NT2/D1 (cell line): ENCODE data around the gene RAB11A.

Source experiments
- SUZ12 ChIP-seq: IDR thresholded peaks from 2 replicates; pipeline ENCODE4 v1.6.1; 2011; ENCODE audit not compliant: insufficient read length, insufficient read depth; ENCODE audit errors: extremely low read depth
- YY1 ChIP-seq: IDR thresholded peaks from 2 replicates; pipeline ENCODE4 v1.6.1; 2011; ENCODE audit not compliant: insufficient read length, insufficient read depth

GRCh38 chr15:65925338-65925737 lies 56.0 kb downstream of the RAB11A start:
- no peak for TF ChIP-seq YY1
- TF ChIP-seq SUZ12 = no peak
